HepG2 (cell line): Measurements from ENCODE around the gene NR5A2.

ENCODE experiments used
- PBX2 ChIP-seq: IDR thresholded peaks from 2 replicates; pipeline ENCODE4 v1.6.1; 2016; ENCODE audit warnings: control low read depth
- POLR2A ChIP-seq, 2 experiments: IDR thresholded peaks; 2 replicates each; pipeline ENCODE4 v1.6.1; 2011; ENCODE audit warnings: low read depth in 2 of 2, low read length in 2 of 2, mild to moderate bottlenecking in 1 of 2, moderate library complexity in 1 of 2; ENCODE audit not compliant: insufficient read depth in 1 of 2
- STAT5B ChIP-seq: sonication (generic); formaldehyde crosslinking; IDR thresholded peaks from 2 replicates; pipeline ENCODE4 v1.4.0; 2020; ENCODE audit warnings: missing genetic modification reagents

GRCh38 chr1:200224315-200224714 is 196.8 kb downstream of the NR5A2 start:
- TF ChIP-seq PBX2 (CRISPR knock-in tag) (no peak), POLR2A (IDR thresholded peaks at IDR 0.05; ENCODE audit: insufficient read depth in 1 of 2, low read depth in 2 of 2, low read length in 2 of 2) (no peak), STAT5B (CRISPR knock-in tag) (no peak)
